Neutrophil (primary cell): Measurements from ENCODE around the gene BAZ1B.
"Not testable (repeated sequence)": the region's sequence is repeated elsewhere in the genome, so short reads cannot be mapped to it uniquely, and the experiment has no call there.

Experiments
- H3K27ac ChIP-seq: fragments of 200-600 bp; sonication (generic); 2 replicates; pipeline ENCODE4 v1.5.1; 2016; ENCODE audit warnings: mild to moderate bottlenecking, moderate library complexity
- H3K27me3 ChIP-seq: fragments of 200-600 bp; sonication (generic); 2 replicates; pipeline ENCODE4 v1.6.0; 2016; ENCODE audit warnings: mild to moderate bottlenecking
- H3K36me3 ChIP-seq: fragments of 200-600 bp; sonication (generic); 2 replicates; pipeline ENCODE4 v1.5.1; 2017
- H3K4me1 ChIP-seq, 2 experiments: fragments of 200-600 bp in 1 of 2; sonication (generic) in 1 of 2; 1 replicate in 1 of 2; 2 replicates in 1 of 2; pipeline versions ENCODE4 v1.5.1 to v1.6.1; 2013 to 2016; ENCODE audit warnings: low read depth in 1 of 2, low read length in 1 of 2, mild to moderate bottlenecking in 1 of 2, moderate library complexity in 1 of 2; ENCODE audit not compliant: control insufficient read depth in 1 of 2, insufficient read depth in 1 of 2
- H3K4me3 ChIP-seq, 2 experiments: fragments of 200-600 bp in 1 of 2; sonication (generic) in 1 of 2; 1 replicate in 1 of 2; 2 replicates in 1 of 2; pipeline ENCODE4 v1.5.1; 2013 to 2016; ENCODE audit warnings: low read depth in 1 of 2, low read length in 1 of 2, mild to moderate bottlenecking in 1 of 2, moderate library complexity in 1 of 2
- H3K9me3 ChIP-seq: fragments of 200-600 bp; sonication (generic); 2 replicates; pipeline ENCODE4 v1.5.1; 2016
- TF ChIP-seq, protein P1 (sequence below): fragments of 200-600 bp; sonication (generic); IDR thresholded peaks from 2 replicates; pipeline ENCODE4 v1.5.1; 2016; ENCODE audit warnings: antibody characterized with exemption

The BAZ1B gene

GRCh38 chr7:73507556-73507955, 14.5 kb downstream of the BAZ1B start:
- no peaks in the 10 kb centered on the region for H3K9me3 ChIP-seq
- H3K4me1 ChIP-seq: no peaks in the 10 kb centered on the region
- H3K27ac ChIP-seq: no peak overlapping the region
- no peaks in the 10 kb centered on the region for H3K27me3 ChIP-seq
- peaks cover 63% of the 10 kb centered on the region for H3K36me3 ChIP-seq
- TF ChIP-seq, protein P1, sequence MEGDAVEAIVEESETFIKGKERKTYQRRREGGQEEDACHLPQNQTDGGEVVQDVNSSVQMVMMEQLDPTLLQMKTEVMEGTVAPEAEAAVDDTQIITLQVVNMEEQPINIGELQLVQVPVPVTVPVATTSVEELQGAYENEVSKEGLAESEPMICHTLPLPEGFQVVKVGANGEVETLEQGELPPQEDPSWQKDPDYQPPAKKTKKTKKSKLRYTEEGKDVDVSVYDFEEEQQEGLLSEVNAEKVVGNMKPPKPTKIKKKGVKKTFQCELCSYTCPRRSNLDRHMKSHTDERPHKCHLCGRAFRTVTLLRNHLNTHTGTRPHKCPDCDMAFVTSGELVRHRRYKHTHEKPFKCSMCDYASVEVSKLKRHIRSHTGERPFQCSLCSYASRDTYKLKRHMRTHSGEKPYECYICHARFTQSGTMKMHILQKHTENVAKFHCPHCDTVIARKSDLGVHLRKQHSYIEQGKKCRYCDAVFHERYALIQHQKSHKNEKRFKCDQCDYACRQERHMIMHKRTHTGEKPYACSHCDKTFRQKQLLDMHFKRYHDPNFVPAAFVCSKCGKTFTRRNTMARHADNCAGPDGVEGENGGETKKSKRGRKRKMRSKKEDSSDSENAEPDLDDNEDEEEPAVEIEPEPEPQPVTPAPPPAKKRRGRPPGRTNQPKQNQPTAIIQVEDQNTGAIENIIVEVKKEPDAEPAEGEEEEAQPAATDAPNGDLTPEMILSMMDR: no peak
- H3K4me3 ChIP-seq: no peak overlapping the region

- Histone ChIP-seq H3K36me3 (peaks cover 82% of the 10 kb centered on the region), H3K27me3 (no peaks in the 10 kb centered on the region), H3K9me3 (no peaks in the 10 kb centered on the region), H3K27ac (no peak overlapping the region), H3K4me1 (no peaks in the 10 kb centered on the region), H3K4me3 (no peak overlapping the region)
- TF ChIP-seq, protein P1: no peak
Observed at GRCh38 chr7:73504920-73505319, 17.2 kb downstream of the BAZ1B start.

GRCh38 chr7:73504017-73504416, 18.1 kb downstream of the BAZ1B start:
- Histone ChIP-seq H3K4me3 (no peak overlapping the region), H3K27ac (no peak overlapping the region), H3K4me1 (no peaks in the 10 kb centered on the region), H3K9me3 (no peaks in the 10 kb centered on the region), H3K36me3 (peaks cover 87% of the 10 kb centered on the region), H3K27me3 (no peaks in the 10 kb centered on the region)
- TF ChIP-seq, protein P1: no peak

- no peaks in the 10 kb centered on the region for H3K9me3 ChIP-seq
Observed at GRCh38 chr7:73503229-73503628, 18.9 kb downstream of the BAZ1B start.

GRCh38 chr7:73496626-73497025, 25.5 kb downstream of the BAZ1B start:
- Histone ChIP-seq H3K9me3 (no peaks in the 10 kb centered on the region), H3K27ac (no peak overlapping the region), H3K4me1 (no peaks in the 10 kb centered on the region), H3K4me3 (no peak overlapping the region), H3K27me3 (no peaks in the 10 kb centered on the region), H3K36me3 (peaks cover 88% of the 10 kb centered on the region)
- TF ChIP-seq, protein P1: no peak

More at GRCh38 chr7:73503229-73503628, 18.9 kb downstream of the BAZ1B start:
- TF ChIP-seq, protein P1: no peak
- Histone ChIP-seq H3K4me1 (no peaks in the 10 kb centered on the region), H3K27ac (no peak overlapping the region), H3K27me3 (no peaks in the 10 kb centered on the region), H3K4me3 (no peak overlapping the region), H3K36me3 (peaks cover 88% of the 10 kb centered on the region)

DNA sequence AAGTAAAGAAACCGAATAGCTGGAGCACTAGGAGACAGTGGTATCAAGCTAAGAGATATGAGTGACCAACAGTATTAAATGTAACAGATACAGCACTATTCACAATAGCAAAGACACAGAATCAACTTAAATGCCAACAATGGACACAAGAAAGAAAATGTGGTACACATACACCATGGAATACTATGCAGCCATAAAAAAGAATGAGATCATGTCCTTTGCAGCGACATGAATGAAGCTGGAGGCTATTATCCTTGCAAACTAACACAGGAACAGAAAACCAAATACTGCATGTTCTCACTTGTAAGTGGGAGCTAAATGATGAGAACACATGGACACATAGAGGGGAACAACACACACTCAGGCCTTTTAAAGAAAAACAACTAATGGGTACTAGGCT, 26.6 kb downstream of the BAZ1B start:
- H3K4me3 ChIP-seq, H3K27me3 ChIP-seq: not testable (repeated sequence)
- H3K36me3 ChIP-seq: peaks cover 93% of the 10 kb centered on the region

More for the DNA sequence above, 26.6 kb downstream of the BAZ1B start:
- not testable (repeated sequence) for H3K4me1 ChIP-seq, H3K27ac ChIP-seq, H3K9me3 ChIP-seq
